ENCODE results near the gene PMEL. TPM values are rescaled to one million over a fixed set of nuclear protein-coding genes. Genes with fewer than 3 reads are reported as not detected.

PMEL gene
- total and polyA plus RNA-seq, 8 donors, result 0.99 to 3.8 (median 2.6) TPM

GRCh38 chr12:55934773-55935172 lies 31.1 kb downstream of the PMEL start:
- intact Hi-C loops (cut with DNase I), result loop anchor here in 1 of 2 donors (5.0 kb wide), 1 partner anchor 192 kb away; the partner anchor contains the start of gene GDF11
- ATAC-seq, result no peak
- H3K4me3 ChIP-seq, result no peak overlapping the region

GRCh38 chr12:55933799-55934742 lies 31.8 kb downstream of the PMEL start:
- TF ChIP-seq CTCF (IDR thresholded peaks at IDR 0.05), result no peak
- intact Hi-C loops (cut with DNase I), result no loop called here

More at GRCh38 chr12:55934773-55935172, 31.1 kb downstream of the PMEL start:
- H3K36me3 ChIP-seq, result peaks cover 0 to 31% of the 10 kb centered on the region in 2 donors
- H3K9me3 ChIP-seq, result no peaks in the 10 kb centered on the region
- DNase-seq, result no peak
- H3K4me1 ChIP-seq, result peaks cover 19 to 44% of the 10 kb centered on the region in 2 donors
- TF ChIP-seq CTCF (IDR thresholded peaks at IDR 0.05), result no peak
- H3K27me3 ChIP-seq, result no peaks in the 10 kb centered on the region
- no peak overlapping the region for H3K27ac ChIP-seq

GRCh38 chr12:55933169-55933798 lies 32.6 kb downstream of the PMEL start:
- DNase-seq, result no peak
- intact Hi-C loops (cut with DNase I), result no loop called here
- no peak for ATAC-seq
- H3K4me1 ChIP-seq, result peaks cover 21 to 59% of the 10 kb centered on the region in 2 donors
- H3K36me3 ChIP-seq, result peaks cover 0 to 17% of the 10 kb centered on the region in 2 donors
- peak overlapping the region in 1 of 2 donors; percentile 60 for H3K27ac ChIP-seq
- no peak for TF ChIP-seq CTCF (IDR thresholded peaks at IDR 0.05)
- peak overlapping the region in 1 of 2 donors; percentile 77 for H3K4me3 ChIP-seq
- H3K27me3 ChIP-seq, result no peaks in the 10 kb centered on the region
- no peaks in the 10 kb centered on the region for H3K9me3 ChIP-seq

More at GRCh38 chr12:55933799-55934742, 31.8 kb downstream of the PMEL start:
- ATAC-seq (no peak), DNase-seq (no peak)
- Histone ChIP-seq H3K4me3 (no peak overlapping the region), H3K4me1 (peaks cover 19 to 51% of the 10 kb centered on the region in 2 donors), H3K27me3 (no peaks in the 10 kb centered on the region), H3K36me3 (peaks cover 0 to 25% of the 10 kb centered on the region in 2 donors), H3K27ac (peak overlapping the region in 1 of 2 donors; percentile 60), H3K9me3 (no peaks in the 10 kb centered on the region)

GRCh38 chr12:55932551-55932910 lies 33.3 kb downstream of the PMEL start:
- peak overlapping the region; percentile 65 to 77 for H3K4me3 ChIP-seq
- peaks cover 0 to 11% of the 10 kb centered on the region in 2 donors for H3K36me3 ChIP-seq
- no peaks in the 10 kb centered on the region for H3K27me3 ChIP-seq
- H3K27ac ChIP-seq, result peak overlapping the region in 1 of 2 donors; percentile 89
- TF ChIP-seq CTCF (IDR thresholded peaks at IDR 0.05), result no peak
- peaks cover 25 to 66% of the 10 kb centered on the region in 2 donors for H3K4me1 ChIP-seq
- H3K9me3 ChIP-seq, result no peaks in the 10 kb centered on the region
- peak in 1 of 4 donors; percentile 43 for DNase-seq
- intact Hi-C loops (cut with DNase I), result no loop called here
- ATAC-seq, result peak; percentile 22
